CD4-positive, alpha-beta T cell treated with Interleukin-15 for 1 hour (primary cell): ENCODE measurements around the gene RORC.
"Not testable (repeated sequence)": the region's sequence is repeated elsewhere in the genome, so short reads cannot be mapped to it uniquely, and the experiment has no call there.

Source experiments
- DNase-seq: peaks from one replicate; pipeline ENCODE4 v3.0.0-alpha.2; 2020

The RORC gene

GRCh38 chr1:151831605-151832004 lies at the start of gene RORC:
Gene RORC, minus strand, starts transcription at chr1:151831802. Its CDS starts 38 bp downstream, at chr1:151831764.
- DNase-seq = no peak

GRCh38 chr1:151875419-151876097 lies 44.0 kb upstream of the RORC start:
- no peak for DNase-seq

- DNase-seq = not testable (repeated sequence)
Measured at GRCh38 chr1:151872776-151873175, 41.2 kb upstream of the RORC start.

GRCh38 chr1:151871284-151872030 lies 39.9 kb upstream of the RORC start:
- DNase-seq = no peak

GRCh38 chr1:151868486-151868885 lies 36.9 kb upstream of the RORC start:
- no peak for DNase-seq

- no peak for DNase-seq
Measured at GRCh38 chr1:151867765-151868411, 36.3 kb upstream of the RORC start.

GRCh38 chr1:151867321-151867720 lies 35.7 kb upstream of the RORC start:
- DNase-seq = no peak

GRCh38 chr1:151864411-151864810 lies 32.8 kb upstream of the RORC start:
- no peak for DNase-seq

- DNase-seq = no peak
Measured at GRCh38 chr1:151862604-151863003, 31.0 kb upstream of the RORC start.

GRCh38 chr1:151860504-151861187 lies 29.0 kb upstream of the RORC start:
- DNase-seq = no peak

GRCh38 chr1:151859891-151860293 lies 28.3 kb upstream of the RORC start:
- DNase-seq = no peak

GRCh38 chr1:151858886-151859665 lies 27.5 kb upstream of the RORC start:
- no peak for DNase-seq

GRCh38 chr1:151858030-151858746 lies 26.6 kb upstream of the RORC start:
- DNase-seq = no peak

GRCh38 chr1:151855933-151856332 lies 24.3 kb upstream of the RORC start:
- DNase-seq = no peak

GRCh38 chr1:151855516-151855915 lies 23.9 kb upstream of the RORC start:
- not testable (repeated sequence) for DNase-seq

GRCh38 chr1:151854658-151855057 lies 23.1 kb upstream of the RORC start:
- DNase-seq = no peak

GRCh38 chr1:151853411-151853943 lies 21.9 kb upstream of the RORC start, which contains the start of gene THEM5:
Gene THEM5, minus strand, starts transcription at chr1:151853712. Its CDS starts 147 bp downstream, at chr1:151853565.
- no peak for DNase-seq

- DNase-seq = no peak
Measured at GRCh38 chr1:151852733-151853132, 21.1 kb upstream of the RORC start.

- DNase-seq = no peak
Measured at GRCh38 chr1:151851886-151852285, 20.3 kb upstream of the RORC start.

GRCh38 chr1:151849871-151850270 lies 18.3 kb upstream of the RORC start:
- no peak for DNase-seq

- DNase-seq = no peak
Measured at GRCh38 chr1:151849126-151849525, 17.5 kb upstream of the RORC start.
